Measurements from ENCODE around the gene TMEM108.

DNA sequence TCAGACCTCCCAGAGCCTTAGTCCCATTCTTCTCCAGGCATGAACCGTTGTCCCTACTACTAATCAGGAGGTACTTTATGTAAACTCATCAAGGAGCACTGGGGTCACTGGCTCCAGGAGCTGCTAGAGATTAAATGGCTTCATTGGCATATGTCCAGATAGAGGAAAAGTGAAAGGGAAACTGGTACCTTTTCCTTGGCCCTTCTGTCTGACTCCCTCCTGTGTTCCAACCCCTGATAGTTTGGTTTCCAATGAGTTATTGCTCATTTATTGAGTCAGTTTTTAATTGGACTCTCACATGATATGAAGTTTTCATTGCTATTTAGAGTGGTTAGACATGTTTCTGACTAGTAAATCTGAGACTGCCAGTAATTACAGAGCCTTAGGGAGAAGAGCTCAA is 231.2 kb downstream of the TMEM108 start:
- TF ChIP-seq SP1 (IDR thresholded peaks at IDR 0.05) (no peak), SUZ12 (IDR thresholded peaks at IDR 0.05) (no peak), NFRKB (IDR thresholded peaks at IDR 0.05) (no peak), TARDBP (IDR thresholded peaks at IDR 0.05) (no peak), FOXM1 (IDR thresholded peaks at IDR 0.05; ENCODE audit: borderline replicate concordance) (no peak), FOXK2 (IDR thresholded peaks at IDR 0.05) (no peak), BHLHE40 (IDR thresholded peaks at IDR 0.05; ENCODE audit: borderline replicate concordance) (no peak), LEF1 (IDR thresholded peaks at IDR 0.05; ENCODE audit: borderline replicate concordance) (no peak), L3MBTL2 (conservative IDR thresholded peaks at IDR 0.05) (no peak), ELF4 (IDR thresholded peaks at IDR 0.05) (no peak), HDGF (IDR thresholded peaks at IDR 0.05; ENCODE audit: borderline replicate concordance) (no peak), ZNF384 (IDR thresholded peaks at IDR 0.05) (no peak), FOXA1 (IDR thresholded peaks at IDR 0.05) (no peak)
- TF ChIP-seq, protein P1, sequence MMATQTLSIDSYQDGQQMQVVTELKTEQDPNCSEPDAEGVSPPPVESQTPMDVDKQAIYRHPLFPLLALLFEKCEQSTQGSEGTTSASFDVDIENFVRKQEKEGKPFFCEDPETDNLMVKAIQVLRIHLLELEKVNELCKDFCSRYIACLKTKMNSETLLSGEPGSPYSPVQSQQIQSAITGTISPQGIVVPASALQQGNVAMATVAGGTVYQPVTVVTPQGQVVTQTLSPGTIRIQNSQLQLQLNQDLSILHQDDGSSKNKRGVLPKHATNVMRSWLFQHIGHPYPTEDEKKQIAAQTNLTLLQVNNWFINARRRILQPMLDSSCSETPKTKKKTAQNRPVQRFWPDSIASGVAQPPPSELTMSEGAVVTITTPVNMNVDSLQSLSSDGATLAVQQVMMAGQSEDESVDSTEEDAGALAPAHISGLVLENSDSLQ (IDR thresholded peaks at IDR 0.05), result no peak; the same call in 1 of the 2 replicates
